Measurements from ENCODE around the gene SF3A1.
A peak's percentile ranks its signal among the peaks of the same experiment; 100 is the strongest.

The SF3A1 gene

DNA sequence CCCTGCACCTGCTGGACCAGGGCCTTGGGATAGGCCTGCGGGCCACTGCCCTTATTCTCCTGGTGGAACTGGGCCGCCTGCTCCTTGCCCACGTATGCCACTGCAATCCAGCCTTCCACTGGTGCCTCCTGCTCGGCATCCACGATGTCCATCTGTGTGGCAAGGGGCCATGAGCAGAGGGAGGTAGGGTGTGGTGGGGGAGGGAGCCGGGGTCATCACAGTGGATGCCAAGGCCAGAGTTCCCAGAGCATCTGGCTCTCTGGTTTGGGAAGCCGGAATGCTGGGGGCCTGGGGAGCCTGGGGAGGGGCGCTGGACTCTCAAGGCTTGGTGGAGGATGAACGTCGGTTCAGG is 29.9 kb upstream of the SF3A1 start:
- Mint-ChIP-seq H3K27ac (peak overlapping the region; percentile 45), H3K4me1 (peaks cover 20% of the 10 kb centered on the region)

DNA sequence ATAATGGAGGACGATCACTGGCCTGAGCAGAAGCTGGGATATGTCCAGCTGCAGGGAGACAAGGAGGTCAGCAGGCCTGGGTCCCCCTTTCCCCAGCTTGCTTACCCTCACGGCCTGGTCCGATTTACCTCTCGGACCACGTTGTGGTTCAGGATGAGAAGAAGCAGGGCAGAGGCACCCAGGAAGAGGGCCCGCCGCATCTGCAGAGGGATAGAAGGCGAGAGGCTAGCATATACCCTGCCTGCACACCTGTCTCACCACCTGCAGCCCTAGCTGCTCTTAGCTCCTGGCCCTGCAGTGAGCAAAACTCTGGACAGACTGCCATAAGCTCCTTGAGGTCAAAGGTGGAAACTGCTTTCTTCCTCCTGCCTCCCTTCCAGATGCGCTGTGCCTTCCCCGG is 29.2 kb upstream of the SF3A1 start:
- no peak for DNase-seq
- Mint-ChIP-seq H3K27ac (no peak overlapping the region), H3K9me3 (peaks cover 21% of the 10 kb centered on the region), H3K4me3 (peak overlapping the region; percentile 86), H3K36me3 (ENCODE audit: low read depth) (no peaks in the 10 kb centered on the region), H3K4me1 (peaks cover 14% of the 10 kb centered on the region), H3K27me3 (ENCODE audit: low read depth, poor library complexity) (no peaks in the 10 kb centered on the region)
- TF ChIP-seq, protein P1, sequence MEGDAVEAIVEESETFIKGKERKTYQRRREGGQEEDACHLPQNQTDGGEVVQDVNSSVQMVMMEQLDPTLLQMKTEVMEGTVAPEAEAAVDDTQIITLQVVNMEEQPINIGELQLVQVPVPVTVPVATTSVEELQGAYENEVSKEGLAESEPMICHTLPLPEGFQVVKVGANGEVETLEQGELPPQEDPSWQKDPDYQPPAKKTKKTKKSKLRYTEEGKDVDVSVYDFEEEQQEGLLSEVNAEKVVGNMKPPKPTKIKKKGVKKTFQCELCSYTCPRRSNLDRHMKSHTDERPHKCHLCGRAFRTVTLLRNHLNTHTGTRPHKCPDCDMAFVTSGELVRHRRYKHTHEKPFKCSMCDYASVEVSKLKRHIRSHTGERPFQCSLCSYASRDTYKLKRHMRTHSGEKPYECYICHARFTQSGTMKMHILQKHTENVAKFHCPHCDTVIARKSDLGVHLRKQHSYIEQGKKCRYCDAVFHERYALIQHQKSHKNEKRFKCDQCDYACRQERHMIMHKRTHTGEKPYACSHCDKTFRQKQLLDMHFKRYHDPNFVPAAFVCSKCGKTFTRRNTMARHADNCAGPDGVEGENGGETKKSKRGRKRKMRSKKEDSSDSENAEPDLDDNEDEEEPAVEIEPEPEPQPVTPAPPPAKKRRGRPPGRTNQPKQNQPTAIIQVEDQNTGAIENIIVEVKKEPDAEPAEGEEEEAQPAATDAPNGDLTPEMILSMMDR (IDR thresholded peaks at IDR 0.05) = no peak

More for the DNA sequence above, 29.9 kb upstream of the SF3A1 start:
- H3K9me3 Mint-ChIP-seq = peaks cover 26% of the 10 kb centered on the region
- TF ChIP-seq, protein P1 (IDR thresholded peaks at IDR 0.05) = no peak
- H3K4me3 Mint-ChIP-seq = peak overlapping the region; percentile 86
- H3K36me3 Mint-ChIP-seq (ENCODE audit: low read depth) = no peaks in the 10 kb centered on the region
- DNase-seq = no peak
- no peaks in the 10 kb centered on the region for H3K27me3 Mint-ChIP-seq (ENCODE audit: low read depth, poor library complexity)

DNA sequence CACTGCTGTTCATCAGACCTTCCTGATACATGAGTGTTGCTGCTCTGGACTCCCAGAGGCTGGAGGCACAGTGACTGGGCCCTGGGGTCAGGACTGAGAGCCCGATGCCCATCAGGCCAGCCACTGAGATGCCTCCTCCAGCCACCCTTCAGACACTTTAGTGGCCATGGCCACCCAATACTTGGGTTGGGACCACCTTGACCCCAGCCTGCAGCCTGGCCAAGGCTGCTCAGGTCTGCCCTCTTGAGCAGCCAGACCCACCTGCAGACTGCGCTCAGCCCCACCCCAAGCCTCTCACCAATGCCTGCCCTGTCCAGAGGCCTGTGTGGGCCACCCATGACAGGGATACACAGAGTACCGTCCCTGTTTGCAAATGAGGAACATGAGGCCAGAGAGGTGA is 26.4 kb upstream of the SF3A1 start:
- H3K27me3 Mint-ChIP-seq (ENCODE audit: low read depth, poor library complexity) = no peaks in the 10 kb centered on the region
- H3K4me3 Mint-ChIP-seq = no peak overlapping the region
- H3K36me3 Mint-ChIP-seq (ENCODE audit: low read depth) = peaks cover 5% of the 10 kb centered on the region
- no peak for DNase-seq
- TF ChIP-seq, protein P1 (IDR thresholded peaks at IDR 0.05) = no peak
- H3K27ac Mint-ChIP-seq = peak overlapping the region; percentile 66
- H3K4me1 Mint-ChIP-seq = peaks cover 14% of the 10 kb centered on the region
- peaks cover 5% of the 10 kb centered on the region for H3K9me3 Mint-ChIP-seq

DNA sequence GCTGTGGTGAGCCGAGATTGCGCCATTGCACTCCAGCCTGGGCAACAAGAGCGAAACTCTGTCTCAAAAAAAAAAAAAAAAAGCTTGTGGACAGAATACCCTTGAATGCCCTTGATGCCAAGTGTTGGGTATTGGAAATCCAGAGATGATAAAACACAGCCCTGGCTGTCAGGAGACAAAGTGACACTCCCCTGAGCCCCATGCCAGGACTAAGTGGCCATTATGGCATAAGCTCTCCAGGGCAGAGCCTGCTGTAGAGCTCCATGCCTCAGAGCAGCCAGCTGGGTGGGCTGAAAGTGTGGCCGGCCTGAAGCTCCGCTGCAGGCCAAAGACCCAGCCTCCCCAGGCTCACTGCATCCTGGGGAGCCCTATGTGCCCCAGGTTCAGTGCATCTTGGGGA is 25.6 kb upstream of the SF3A1 start:
- H3K36me3 Mint-ChIP-seq (ENCODE audit: low read depth) = peaks cover 9% of the 10 kb centered on the region
- TF ChIP-seq, protein P1 (IDR thresholded peaks at IDR 0.05) = no peak
- no peak overlapping the region for H3K4me3 Mint-ChIP-seq
- peaks cover 10% of the 10 kb centered on the region for H3K4me1 Mint-ChIP-seq
- H3K9me3 Mint-ChIP-seq = peaks cover 1% of the 10 kb centered on the region
- H3K27ac Mint-ChIP-seq = no peak overlapping the region
- no peak for DNase-seq
- H3K27me3 Mint-ChIP-seq (ENCODE audit: low read depth, poor library complexity) = no peaks in the 10 kb centered on the region

DNA sequence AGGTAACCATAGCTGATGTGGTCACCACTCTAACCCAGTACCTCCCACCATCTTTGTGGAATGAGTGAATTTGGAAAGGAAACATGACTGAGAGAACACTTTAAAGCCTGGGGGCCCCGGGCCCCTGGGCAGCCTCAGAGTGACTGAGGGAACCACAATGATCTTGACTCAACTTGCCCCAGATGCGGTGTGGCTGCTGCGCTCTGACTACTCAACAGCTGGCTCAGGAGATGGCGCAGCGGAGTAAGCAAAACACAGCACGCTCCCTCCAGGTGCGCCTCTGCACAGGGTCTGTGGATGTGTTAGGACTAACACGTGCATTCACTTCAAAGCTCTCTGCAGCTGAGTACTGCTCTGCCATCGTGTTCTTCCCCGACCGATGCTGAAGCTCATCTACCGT is 24.6 kb upstream of the SF3A1 start:
- Mint-ChIP-seq H3K27me3 (ENCODE audit: low read depth, poor library complexity) (no peaks in the 10 kb centered on the region), H3K4me1 (peaks cover 3% of the 10 kb centered on the region), H3K36me3 (ENCODE audit: low read depth) (peaks cover 9% of the 10 kb centered on the region), H3K27ac (no peak overlapping the region), H3K9me3 (no peaks in the 10 kb centered on the region), H3K4me3 (no peak overlapping the region)
- no peak for DNase-seq
- TF ChIP-seq, protein P1 (IDR thresholded peaks at IDR 0.05) = no peak

DNA sequence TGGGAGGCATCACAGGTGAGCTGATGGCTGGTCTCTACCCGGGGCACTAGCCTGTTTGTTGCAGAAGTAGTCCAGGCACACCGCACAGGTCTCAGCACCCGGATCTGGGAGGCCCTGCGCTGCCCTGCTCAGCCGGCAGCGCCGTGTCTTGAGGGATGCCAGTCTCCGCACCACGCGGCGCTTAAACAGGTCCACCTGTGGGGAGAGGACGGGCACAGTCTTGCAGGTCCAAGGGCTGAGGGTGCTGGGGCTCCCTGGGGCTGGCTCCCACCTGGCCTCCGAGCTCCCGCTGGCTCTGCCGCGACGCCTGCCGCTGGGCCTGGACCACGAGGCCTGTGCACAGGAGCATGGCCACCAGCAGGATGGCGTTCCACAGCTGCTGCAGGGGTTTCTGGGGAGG is 23.3 kb upstream of the SF3A1 start:
- DNase-seq = no peak
- Mint-ChIP-seq H3K27me3 (ENCODE audit: low read depth, poor library complexity) (no peaks in the 10 kb centered on the region), H3K36me3 (ENCODE audit: low read depth) (peaks cover 9% of the 10 kb centered on the region), H3K4me1 (no peaks in the 10 kb centered on the region), H3K4me3 (no peak overlapping the region), H3K27ac (no peak overlapping the region), H3K9me3 (no peaks in the 10 kb centered on the region)
- TF ChIP-seq, protein P1 (IDR thresholded peaks at IDR 0.05) = no peak
